Activated naive CD4-positive, alpha-beta T cell treated with Interleukin-2 at 50 U/mL for 16 hours (primary cell): ENCODE measurements around the gene PRDM5.
"Not testable (repeated sequence)": the region's sequence is repeated elsewhere in the genome, so short reads cannot be mapped to it uniquely, and the experiment has no call there.

ENCODE experiments used
- DNase-seq: peaks from one replicate; pipeline ENCODE4 v3.0.0-alpha.2; 2020

The PRDM5 gene

GRCh38 chr4:120741636-120742035 is 180.9 kb downstream of the PRDM5 start:
- not testable (repeated sequence) for DNase-seq

GRCh38 chr4:120736312-120736711 is 186.2 kb downstream of the PRDM5 start:
- DNase-seq: no peak

- DNase-seq: no peak
These were observed 188.6 kb downstream of the PRDM5 start for GRCh38 chr4:120733968-120734367.

DNA sequence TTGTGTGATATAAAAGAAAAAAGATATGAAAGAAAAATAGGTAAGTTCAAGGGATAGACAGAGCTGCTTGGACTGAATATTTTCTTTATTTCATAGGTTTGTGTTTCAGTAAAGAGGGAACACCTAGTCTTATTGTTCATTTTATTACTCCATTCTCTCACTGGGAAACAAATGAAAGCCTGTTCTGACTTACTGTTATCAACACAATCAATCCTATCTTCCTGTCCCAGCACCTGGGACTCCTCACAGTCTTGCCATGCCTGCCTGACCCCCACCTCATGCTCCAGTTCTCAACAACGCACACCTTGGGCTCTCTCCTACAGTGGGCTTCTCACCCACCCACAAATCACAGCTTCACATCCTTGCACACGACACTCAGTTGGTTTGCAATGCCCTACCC is 189.5 kb downstream of the PRDM5 start:
- DNase-seq: no peak

GRCh38 chr4:120731561-120731960 is 191.0 kb downstream of the PRDM5 start:
- DNase-seq: no peak

DNA sequence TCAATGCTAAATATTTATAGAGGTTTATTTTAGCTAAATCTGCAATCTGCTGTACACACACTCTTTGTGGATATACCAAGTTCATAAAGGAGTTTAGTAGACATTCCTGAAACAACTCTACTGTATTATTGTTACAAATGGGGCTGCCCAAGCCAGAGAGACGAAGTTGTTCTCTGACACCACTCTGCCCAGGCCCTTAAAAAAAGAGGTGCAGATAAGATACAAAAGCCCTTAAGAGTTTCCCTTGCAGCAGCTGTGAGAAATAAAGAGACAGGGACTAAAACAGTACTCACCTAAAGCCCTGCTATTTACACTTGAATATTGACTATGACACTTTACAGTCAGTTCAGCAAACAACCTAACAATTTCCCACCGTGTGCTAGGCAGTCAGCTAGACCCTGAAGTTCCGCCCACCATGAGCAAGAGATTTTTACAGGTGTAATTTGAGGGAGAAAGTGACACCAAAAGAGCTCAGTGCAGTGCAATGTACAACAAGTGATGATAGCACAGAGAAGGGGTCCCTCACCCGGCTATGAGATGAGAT is 191.7 kb downstream of the PRDM5 start:
- DNase-seq: no peak

- DNase-seq: no peak
These were observed 193.4 kb downstream of the PRDM5 start for GRCh38 chr4:120728892-120729675.

DNA sequence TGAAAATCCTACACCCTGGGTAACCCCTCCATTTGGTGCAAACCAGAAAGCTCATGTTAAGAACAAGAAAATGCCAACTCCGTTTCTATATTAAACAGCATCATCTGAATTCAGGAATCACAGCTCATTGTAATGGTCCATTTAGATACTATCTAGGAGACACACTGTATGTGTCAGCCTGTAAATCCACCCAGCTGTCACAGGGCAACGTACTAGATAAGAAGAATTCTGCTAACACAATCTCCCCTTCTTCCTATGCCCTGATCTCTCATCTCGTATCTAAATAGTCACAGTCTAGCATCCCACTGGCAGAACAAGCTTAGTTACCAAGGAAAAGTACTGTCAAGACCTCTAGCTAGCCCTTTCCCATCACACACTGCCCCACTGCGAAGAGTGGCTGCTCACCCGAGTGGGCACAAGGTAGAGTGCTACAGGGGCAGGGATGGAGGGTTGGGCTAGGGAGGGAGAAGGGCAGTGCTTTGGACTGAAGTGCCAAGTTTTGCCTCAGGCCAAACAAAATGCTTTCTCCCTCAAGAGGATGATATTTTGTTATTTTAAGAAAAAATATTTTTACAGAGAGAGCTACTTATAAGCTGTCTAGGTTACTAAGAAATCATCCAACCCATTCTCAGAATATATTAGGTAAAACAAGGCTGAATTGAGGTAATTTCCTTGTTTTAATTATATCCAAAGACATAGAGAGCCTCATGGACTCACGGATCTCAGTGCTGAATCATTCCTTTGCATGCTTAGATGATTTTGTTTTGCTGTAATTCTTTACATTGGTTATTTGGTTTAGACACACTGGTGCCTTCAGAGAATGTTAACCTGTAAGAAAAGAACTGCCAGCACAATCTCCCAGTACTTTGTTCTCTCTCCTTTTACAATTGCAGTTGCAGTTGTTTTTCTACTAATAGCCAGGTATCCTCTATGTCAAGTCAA is 196.6 kb downstream of the PRDM5 start:
- no peak for DNase-seq

DNA sequence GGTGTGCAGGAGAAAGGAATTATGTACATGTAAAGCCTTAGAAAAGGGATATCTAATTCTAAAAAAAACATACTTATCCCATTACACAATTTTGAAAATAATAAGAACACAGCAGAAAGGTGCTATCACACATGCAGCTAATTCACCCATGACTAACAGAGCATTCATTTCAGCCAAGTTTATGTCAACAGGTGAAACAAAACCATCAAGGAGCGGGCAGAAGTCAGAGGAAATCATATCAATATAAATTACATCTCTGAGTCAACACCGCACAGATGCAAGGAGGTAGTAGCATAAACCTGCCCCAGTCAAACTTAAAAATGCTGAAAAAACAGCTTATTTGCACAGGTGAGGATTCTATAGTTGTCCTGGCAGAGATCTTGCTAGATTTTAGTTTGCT is 197.9 kb downstream of the PRDM5 start:
- no peak for DNase-seq

- no peak for DNase-seq
These were observed 198.5 kb downstream of the PRDM5 start for GRCh38 chr4:120723986-120724385.

GRCh38 chr4:120723105-120723504 is 199.4 kb downstream of the PRDM5 start:
- no peak for DNase-seq

- DNase-seq: no peak
These were observed 199.9 kb downstream of the PRDM5 start for GRCh38 chr4:120722655-120723054.

- no peak for DNase-seq
These were observed 202.1 kb downstream of the PRDM5 start for GRCh38 chr4:120720354-120720934.

- no peak for DNase-seq
These were observed 203.5 kb downstream of the PRDM5 start for GRCh38 chr4:120718979-120719566.

DNA sequence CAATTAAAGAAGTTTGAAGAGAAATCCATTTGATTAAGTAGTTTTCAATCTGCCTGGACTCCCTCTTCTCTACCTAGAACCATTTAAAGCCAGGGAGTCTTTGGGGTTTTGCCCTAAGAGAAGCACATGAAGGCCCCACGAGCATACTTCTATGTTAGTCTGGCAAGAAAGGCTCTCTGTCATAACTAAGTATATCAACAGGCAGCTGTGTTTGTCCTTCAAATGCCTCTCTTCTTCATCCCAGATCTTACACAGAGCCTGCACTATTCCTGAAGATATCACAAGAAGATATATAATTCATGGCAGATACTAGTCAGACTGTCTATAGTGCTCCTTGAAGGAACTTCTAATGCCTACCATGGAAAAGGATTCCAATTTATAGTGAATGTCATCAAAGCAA is 206.2 kb downstream of the PRDM5 start:
- DNase-seq: no peak

DNA sequence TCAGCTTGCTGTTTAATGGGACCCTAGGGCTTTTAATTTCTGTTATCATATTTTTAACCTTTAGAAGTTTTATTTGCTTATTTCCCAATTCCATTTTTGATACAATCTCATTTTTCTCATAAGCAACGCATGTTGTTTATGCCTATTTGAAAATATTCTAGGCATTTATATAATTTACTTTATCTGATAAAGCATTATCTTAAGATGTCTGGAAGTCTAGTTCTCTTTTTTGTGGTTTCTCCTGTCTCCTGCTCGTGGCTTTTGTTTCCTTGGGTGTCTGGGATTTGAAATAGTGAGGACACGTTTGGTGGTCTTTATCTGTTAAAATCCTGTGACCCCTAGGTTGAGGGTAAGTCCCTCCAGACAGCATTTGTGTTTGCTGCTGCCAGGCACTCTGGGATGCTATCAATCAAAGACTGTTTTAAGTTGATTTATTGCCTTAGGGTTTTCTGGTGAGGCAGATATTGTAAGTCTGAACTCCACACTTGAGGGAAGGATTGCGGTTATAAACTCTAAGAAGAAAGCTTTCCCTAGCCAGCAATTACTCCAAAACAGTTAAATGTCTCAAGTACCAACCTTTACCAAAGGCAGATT is 208.0 kb downstream of the PRDM5 start:
- no peak for DNase-seq

DNA sequence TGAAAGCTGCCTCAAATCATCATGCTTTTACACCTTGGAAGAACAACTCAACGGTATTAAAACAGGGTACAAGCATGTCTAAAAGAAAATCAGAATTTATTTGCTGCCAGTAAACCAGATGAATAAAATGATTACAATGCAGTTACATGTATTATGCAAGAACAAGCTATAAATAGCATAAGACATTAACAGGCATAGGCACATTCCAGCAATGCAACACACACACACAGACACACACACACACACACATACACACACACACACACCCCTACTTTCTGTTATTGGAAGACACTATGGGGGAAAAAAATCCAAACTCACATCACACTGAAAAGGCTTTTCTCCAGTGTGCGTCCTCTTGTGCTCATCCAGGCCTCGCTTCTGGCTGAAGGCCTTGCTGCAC is 212.5 kb downstream of the PRDM5 start:
- DNase-seq: no peak

GRCh38 chr4:120704538-120704937 is 218.0 kb downstream of the PRDM5 start:
- DNase-seq: no peak

DNA sequence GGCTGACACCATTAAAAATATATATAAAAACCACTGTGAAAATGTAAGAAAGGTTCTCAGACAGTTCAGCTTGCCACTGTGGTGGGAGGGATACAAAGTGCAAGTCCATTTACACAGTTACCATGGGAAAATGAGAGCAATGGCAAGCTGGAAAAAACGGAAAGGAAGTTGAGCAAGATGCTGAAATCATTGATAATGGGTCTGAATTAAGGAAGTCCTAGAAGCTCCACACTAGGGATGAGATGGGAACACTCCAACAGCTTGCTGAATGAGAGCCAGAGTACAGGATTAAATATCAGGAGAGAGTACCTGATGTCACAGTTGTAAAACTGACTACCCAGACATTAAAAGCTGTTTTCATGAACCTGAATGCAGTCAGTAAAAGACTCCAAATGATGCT is 218.6 kb downstream of the PRDM5 start:
- no peak for DNase-seq

DNA sequence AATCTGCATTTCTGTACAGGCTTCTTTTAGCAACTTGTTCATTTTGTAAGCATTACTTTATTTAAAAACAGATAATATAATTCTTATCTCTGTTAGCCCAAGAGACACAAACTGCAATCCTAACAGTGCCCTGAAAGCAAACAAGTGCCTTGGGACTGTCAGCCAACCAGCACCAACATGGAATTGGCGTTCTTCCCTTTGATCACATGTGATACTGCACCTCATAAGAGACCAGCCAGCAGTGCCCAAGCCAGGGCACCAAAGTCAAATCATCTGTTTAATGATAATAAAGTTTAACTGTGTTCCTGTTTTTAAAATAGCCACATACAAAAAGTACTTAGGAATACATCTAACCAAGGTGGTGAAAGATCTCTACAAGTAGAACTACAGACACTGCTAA is 223.2 kb downstream of the PRDM5 start:
- no peak for DNase-seq

DNA sequence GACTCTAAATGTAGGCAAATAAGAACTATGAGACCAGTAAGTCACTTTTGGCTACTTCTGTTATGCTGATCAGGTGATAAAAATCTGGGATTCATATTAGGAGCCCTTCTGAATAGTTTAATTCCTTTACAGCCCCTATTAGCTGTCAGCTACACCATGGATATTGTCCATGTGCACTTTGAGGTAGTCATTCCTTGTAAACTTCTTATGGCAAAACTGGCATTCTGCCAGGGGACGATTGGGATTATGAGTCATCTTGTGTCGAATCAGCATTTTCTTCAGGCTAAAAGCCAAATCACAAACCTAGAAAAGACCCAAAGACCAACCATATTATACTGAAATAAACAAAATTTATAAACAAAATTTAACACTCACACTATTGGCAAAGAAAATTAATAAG is 227.6 kb downstream of the PRDM5 start:
- DNase-seq: no peak

- no peak for DNase-seq
These were observed 228.7 kb downstream of the PRDM5 start for GRCh38 chr4:120693816-120694215.

DNA sequence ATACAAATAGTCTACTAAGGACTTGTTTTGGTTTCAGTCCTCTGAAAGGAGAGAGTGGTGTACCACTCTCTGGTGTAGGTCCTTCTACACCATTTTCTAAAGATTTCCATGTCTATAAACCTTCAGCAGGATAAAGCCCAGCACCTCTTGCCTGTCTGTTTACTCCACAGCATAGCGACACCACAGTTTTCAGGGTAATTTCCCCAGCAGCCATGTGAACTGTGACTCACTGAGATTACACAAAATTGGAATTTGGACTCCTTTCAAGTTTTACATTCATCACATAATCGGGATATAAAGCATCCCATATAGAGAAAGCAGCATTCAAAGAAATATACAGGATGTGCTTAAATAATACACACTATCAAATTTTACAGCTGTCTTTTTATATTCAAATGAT is 229.6 kb downstream of the PRDM5 start:
- DNase-seq: no peak
